CD1c-positive myeloid dendritic cell (primary cell): ENCODE data around the gene HNRNPM.

Source experiments
- DNase-seq: peaks from one replicate; pipeline ENCODE4 v3.0.0-alpha.2; 2016; ENCODE audit errors: extremely low spot score

The HNRNPM gene

DNA sequence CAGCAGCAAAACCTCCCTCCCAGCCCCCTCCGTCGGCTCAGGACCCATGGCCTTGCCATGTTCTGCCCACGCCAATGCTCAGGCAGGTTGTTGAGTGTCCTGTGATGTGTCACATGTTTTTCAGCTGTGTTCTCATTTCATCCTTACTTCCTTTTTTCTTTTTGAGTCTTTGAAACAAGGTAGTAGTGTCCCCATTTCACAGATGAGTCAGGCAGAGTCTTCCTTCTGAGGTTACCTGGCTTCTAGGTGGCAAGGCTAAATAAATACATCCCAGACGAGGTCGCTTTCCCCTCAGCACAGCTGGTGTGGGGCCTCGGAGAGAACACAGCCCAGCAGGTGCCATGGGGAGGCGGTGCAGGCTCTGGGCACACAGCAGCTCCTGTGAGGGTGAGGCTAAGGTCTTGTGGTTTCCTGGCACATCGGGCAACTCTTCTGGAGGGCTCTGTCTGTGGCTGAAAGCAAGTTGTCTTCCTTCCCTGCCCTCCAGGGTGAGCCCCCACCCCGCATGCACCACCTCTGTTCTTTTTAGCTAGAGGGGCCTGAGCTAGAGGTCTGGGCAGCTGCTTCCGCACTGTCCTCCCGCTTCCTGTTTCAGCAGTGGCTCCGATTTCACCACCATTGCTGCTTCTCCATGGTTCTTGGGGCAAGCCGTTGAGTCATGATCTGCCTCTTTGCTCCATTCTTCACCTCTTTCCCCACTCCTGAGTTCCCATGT lies 42.5 kb downstream of the HNRNPM start:
- peak; percentile 87 for DNase-seq

- DNase-seq: no peak
Observed at GRCh38 chr19:8488365-8488764, 43.6 kb downstream of the HNRNPM start.

DNA sequence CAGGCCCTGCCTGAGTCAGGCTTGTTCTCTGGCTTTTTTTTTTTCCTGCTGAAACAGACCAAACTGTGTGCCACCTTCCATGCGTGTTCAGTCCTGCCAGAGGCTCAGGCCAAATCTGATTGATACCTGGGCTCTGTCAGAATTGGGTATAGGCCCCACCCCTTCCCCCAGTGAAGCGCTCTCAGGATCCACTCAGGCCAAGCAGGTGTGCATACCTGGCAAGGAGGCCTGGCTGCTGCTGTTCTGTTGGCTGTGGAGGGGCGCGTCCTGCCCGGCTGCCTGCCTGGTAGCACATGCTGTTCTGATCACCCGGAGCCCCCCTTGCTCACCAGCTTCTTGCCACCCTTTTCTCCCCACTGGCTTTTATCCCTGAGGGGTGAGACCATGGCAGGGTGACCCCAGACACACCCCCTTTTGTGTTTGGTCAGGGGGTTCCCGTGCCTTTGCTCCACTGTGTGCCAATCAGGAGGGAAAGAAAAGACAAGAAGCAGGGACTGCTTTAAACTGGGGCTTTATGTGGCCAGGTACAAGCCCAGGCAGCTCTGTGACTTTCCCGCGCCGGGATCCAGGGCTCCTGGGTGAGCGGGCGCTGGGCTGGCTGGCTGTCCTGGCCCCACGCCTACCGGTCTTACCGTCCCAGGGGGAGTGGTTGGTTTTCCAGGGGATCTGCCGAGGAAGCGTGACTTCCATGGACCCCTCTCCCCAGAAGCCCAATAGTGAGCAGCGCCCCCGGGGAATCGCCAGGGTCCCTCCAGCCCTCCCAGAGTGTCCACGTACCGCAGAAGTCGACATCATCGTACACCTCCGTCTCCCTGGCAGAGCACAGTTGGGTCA lies 45.0 kb downstream of the HNRNPM start:
- no peak for DNase-seq

GRCh38 chr19:8490395-8490760 lies 45.6 kb downstream of the HNRNPM start:
- DNase-seq: no peak

DNA sequence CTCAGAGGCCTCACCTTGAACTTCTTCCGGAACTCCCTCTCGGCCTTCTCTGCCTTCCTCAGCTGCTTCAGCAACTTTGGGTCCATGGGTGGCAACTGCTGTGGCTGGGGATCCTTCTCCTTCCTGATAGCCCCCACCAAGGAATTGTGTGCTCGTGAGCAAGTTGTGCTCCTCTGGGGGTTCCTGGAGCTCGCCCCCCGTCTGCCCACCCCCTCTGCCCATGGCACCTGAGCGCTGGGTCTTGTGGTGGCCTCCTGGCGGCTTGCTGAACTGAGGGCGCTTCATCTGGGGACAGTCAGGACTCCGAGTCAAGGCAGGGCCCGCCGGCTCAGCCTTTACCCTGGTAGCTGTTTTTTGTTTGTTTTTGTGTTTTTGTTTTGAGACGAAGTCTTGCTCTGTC lies 46.1 kb downstream of the HNRNPM start:
- no peak for DNase-seq

GRCh38 chr19:8491574-8491973 lies 46.8 kb downstream of the HNRNPM start:
- no peak for DNase-seq

DNA sequence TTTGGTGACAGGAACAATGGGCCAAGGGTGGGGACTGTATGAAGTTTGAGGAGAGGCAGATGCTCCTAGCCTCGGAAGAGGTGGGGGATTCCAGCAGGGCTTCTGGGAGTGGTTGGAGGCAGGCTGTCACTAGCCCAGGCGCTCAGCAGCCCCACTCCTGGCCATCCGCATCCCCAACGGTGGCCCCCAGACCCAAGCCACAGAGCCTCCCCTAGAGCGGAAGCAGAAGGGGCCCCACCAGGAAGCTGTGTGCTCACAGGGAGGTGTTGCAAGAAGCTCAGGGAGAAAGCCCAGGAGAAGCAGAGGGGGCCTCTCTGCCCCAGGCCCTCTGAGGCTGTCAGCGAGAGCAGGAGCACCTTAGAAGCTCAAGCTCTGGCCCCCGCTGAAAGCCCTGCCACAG lies 49.4 kb downstream of the HNRNPM start:
- DNase-seq: peak; percentile 32

DNA sequence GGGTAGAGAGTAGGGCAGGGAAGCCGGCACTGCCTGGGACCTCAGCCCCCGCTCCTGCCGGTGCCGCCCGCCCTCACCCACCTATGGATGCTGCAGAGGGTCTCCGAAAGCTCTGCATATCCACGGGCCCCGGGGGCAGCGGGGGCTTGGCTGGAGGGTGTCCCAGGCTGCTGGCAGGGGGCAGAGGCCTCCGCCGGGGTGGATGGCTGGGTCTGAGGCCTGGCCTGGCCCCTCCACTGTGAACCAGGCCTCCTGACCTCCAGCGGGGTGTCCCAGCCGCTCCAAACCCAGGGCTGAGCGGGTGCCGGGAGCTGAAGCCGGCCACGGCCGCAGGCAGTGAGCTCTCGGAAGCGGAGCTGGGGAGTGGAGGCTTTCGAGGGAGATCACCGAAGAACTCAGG lies 53.5 kb downstream of the HNRNPM start:
- DNase-seq: no peak

- DNase-seq: no peak
Observed at GRCh38 chr19:8499048-8499833, 54.5 kb downstream of the HNRNPM start.

DNA sequence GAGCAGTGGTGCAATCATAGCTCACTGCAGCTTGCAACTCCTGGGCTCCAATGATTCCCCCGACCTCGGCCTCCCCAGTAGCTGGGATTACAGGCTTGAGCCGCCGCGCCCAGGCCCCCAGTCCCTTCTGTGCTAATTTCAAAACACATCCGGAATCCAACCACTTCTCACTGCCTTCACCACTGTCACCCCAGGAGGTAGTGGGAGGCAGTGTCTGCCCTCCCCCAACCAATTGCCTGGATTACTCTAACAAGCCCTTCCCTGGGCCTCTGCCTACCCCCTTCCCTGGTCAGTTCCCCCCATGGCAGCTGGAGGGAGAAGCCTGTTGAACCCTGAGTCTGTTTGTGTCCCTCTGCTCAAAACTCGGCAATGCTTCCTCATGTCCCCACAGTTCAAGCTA lies 55.4 kb downstream of the HNRNPM start:
- peak; percentile 66 for DNase-seq

GRCh38 chr19:8501516-8501915 lies 56.7 kb downstream of the HNRNPM start:
- DNase-seq: no peak

DNA sequence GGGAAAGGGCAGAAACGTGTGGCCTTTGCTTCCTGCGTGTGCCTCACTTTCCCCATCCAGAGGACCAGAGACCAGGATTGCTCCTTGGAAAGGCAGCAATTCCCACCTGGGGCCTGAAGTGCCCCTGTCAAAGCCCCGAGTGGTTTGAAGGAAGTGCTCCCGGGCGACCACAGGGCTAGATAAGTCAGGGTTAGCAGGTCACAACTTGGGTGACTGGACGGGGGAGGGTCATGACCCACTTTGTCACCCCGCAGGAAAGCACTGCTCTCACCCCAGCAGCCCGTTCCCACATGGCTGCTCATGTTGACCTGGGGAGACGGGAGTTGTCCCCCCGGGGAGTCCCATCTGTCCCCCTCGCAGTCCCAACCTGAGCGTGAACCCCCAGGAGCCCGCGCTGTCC lies 57.2 kb downstream of the HNRNPM start:
- peak; percentile 45 for DNase-seq

DNA sequence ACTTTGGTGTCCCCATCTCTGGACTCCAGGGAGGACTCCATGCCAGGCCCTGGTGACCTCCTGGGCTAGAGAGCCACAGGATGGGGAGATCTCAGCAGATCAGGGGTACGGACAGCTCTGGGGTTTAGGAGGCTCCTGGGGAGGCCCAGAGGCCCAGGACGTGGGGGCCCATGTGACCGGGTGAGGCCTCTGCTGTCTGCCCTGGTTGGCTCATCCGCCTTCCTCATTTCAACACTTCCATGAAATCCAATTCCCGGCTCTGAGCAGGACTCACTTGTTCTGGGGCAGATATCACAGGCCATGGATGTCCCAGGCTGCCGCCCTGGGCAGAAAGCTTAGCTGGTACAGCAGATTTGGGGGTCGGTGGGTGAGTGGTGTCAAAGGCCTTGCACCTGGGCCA lies 58.7 kb downstream of the HNRNPM start:
- peak; percentile 66 for DNase-seq

DNA sequence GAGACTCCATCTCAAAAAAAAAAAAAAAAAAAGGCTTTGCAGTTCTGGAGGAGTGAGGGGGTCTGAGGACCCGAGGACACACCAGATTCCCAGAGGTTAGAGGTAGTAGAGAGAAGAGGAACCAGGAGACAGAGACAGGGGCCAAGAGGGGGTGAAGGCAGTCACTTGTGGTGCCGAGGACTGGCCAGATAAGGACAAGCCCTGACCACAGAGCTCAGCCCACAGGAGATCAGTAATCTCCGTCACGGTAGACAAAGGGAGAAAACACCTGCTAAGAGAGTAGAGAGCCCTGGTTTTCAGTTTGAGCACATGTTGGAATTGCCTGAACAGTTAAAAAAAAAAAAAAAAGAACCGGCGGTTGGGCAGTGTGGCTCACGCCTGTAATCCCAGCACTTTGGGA lies 59.4 kb downstream of the HNRNPM start:
- peak; percentile 43 for DNase-seq

- DNase-seq: no peak
Observed at GRCh38 chr19:8504919-8505318, 60.1 kb downstream of the HNRNPM start.

DNA sequence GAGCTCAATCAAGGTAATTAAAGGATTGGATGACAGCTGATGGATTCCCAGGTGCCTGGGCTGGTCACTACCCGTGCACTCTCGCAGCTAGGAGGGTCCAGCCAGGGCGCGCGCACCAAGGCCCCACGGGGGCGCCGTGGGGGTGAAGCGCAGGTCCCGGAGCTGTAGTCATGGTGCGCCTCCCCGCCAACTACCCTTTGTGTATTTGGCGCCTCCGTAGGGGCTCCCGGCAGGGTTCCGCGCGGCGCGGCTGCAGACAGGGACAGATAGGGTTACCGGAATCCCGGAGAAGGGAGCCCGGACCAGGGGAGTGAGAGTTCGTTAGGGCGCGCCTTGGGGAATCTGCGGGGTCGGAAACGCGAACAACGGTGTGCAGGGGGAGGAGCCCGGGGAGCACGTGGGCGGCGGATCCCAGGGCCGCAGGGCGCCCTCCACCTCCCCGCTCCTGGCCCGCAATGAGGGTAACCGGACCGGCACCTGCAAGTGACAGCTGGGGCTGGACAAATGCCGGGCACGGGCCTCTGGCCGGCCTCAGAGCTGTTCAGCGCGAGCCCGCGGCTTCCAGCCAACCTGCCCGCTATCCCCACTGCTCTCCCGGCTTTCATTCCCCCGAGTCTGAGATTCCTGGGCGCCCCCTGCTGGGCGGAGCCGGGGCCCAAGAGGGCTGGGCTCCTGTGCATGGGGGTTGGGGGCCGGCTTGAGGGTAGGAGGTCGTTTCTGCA lies 61.1 kb downstream of the HNRNPM start:
- peak; percentile 65 for DNase-seq

GRCh38 chr19:8506402-8506957 lies 61.7 kb downstream of the HNRNPM start:
- DNase-seq: no peak

DNA sequence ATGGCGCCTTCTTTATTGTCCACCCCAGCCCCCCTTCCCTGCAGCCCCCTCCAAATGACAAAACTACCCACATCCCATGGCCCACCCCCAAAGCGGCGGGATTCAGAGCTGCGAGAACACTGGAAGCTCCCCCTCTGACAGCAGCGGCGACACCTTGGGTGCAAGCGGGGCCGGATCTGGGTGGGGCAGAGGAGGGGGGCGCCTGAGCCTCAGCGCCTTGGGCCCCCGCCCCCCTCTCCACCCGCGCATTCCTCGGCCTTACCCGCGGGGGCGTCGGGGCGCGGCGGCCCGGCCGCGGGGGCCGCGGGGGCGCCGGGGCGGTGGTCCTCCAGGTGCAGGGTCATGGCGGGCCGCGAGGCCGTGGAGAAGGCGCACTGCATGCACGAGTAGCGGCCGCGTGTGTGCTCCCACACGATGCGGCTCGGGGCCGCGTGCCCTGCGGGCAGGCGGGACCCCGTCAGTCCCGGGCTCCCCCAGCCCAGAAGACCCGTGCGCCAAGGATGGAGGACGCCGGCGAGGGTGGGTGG lies 65.9 kb downstream of the HNRNPM start:
- no peak for DNase-seq

GRCh38 chr19:8511573-8512101 lies 66.9 kb downstream of the HNRNPM start:
- DNase-seq: no peak

GRCh38 chr19:8512115-8512967 lies 67.6 kb downstream of the HNRNPM start:
- DNase-seq: peak; percentile 50
